IgD-negative memory B cell (primary cell): ENCODE data around the gene CYP4A11. TPM values are rescaled to one million over a fixed set of nuclear protein-coding genes. Genes with fewer than 3 reads are reported as not detected.
A peak's percentile ranks its signal among the peaks of the same experiment; 100 is the strongest.
"Not testable (repeated sequence)": the region's sequence is repeated elsewhere in the genome, so short reads cannot be mapped to it uniquely, and the experiment has no call there.

Experiments
- H3K27ac Mint-ChIP-seq, 3 donors: one replicate each; pipeline ENCODE4 v1.8.0; 2020 to 2022; ENCODE audit warnings: mild to moderate bottlenecking in 3 of 3, mixed read lengths in 3 of 3, moderate library complexity in 1 of 3
- H3K27me3 Mint-ChIP-seq: one replicate; pipeline ENCODE4 v1.8.0; 2021; ENCODE audit warnings: mixed read lengths
- H3K36me3 Mint-ChIP-seq: one replicate; pipeline ENCODE4 v1.8.0; 2020; ENCODE audit warnings: mild to moderate bottlenecking, mixed read lengths
- H3K4me1 Mint-ChIP-seq, 3 donors: one replicate each; pipeline ENCODE4 v1.8.0; 2020 to 2022; ENCODE audit warnings: mixed read lengths in 3 of 3, mild to moderate bottlenecking in 1 of 3
- H3K4me3 Mint-ChIP-seq, 4 donors: one replicate each; pipeline ENCODE4 v1.8.0; 2020 to 2022; ENCODE audit warnings: mild to moderate bottlenecking in 4 of 4, mixed read lengths in 4 of 4, moderate library complexity in 3 of 4
- H3K9me3 Mint-ChIP-seq, 3 donors: one replicate each; pipeline ENCODE4 v1.8.0; 2020 to 2021; ENCODE audit warnings: mixed read lengths in 3 of 3, mild to moderate bottlenecking in 1 of 3
- polyA plus RNA-seq: library from polyadenylated mRNA; unstranded; fragments of 300-500 nt; fragmentation: Illumina TruSeq; gene quantifications from one replicate; pipeline ENCODE4 v1.2.3, GENCODE V29; 2021

The CYP4A11 gene, protein sequence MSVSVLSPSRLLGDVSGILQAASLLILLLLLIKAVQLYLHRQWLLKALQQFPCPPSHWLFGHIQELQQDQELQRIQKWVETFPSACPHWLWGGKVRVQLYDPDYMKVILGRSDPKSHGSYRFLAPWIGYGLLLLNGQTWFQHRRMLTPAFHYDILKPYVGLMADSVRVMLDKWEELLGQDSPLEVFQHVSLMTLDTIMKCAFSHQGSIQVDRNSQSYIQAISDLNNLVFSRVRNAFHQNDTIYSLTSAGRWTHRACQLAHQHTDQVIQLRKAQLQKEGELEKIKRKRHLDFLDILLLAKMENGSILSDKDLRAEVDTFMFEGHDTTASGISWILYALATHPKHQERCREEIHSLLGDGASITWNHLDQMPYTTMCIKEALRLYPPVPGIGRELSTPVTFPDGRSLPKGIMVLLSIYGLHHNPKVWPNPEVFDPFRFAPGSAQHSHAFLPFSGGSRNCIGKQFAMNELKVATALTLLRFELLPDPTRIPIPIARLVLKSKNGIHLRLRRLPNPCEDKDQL
- polyA plus RNA-seq: not detected

DNA sequence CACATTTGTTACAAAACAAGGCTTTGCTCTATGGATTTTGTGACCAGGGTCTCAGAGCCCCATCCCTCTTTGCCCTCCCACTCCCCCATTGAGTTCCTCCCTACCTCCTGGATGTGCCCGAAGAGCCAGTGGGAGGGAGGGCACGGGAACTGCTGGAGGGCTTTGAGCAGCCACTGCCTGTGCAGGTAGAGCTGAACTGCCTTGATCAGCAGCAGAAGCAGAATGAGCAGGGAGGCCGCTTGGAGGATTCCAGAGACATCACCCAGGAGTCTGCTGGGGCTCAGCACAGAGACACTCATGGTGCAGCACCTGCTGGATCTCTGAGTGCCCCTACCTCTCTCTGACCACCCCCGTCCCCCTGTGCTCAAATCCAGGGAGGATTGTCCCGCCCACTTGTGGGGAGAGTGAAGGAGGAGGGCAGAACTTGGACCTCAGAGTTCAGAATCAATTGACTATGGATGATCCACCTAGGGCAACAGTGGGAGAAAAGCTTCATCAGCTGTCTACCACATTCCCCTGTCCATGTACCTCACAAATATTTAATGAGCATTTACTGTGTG is at the start of gene CYP4A11:
TSS of gene CYP4A11 (minus strand) at position 342 of the 560 bp plus-strand sequence. CDS start at position 299, 43 bp downstream.
- Mint-ChIP-seq H3K4me1 (no peaks in the 10 kb centered on the region), H3K27ac (no peak within 1 kb of the TSS), H3K9me3 (no peaks in the 10 kb centered on the region), H3K36me3 (no peaks in the 10 kb centered on the region), H3K4me3 (no peak within 1 kb of the TSS), H3K27me3 (peaks cover 3% of the 10 kb centered on the region)

DNA sequence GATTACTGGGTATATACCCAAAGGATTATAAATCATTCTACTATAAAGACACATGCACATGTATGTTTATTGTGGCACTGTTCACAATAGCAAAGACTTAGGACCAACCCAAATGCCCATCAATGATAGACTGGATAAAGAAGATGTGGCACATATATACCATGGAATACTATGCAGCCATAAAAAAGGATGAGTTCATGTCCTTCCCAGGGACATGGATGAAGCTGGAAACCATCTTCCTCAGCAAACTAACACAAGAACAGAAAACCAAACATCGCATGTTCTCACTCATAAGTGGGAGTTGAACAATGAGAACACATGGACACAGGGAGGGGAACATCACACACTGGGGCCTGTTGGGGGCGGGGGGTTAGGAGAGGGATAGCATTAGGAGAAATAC is 49.3 kb upstream of the CYP4A11 start:
- not testable (repeated sequence) for H3K4me1 Mint-ChIP-seq, H3K27ac Mint-ChIP-seq, H3K9me3 Mint-ChIP-seq, H3K4me3 Mint-ChIP-seq, H3K27me3 Mint-ChIP-seq, H3K36me3 Mint-ChIP-seq

DNA sequence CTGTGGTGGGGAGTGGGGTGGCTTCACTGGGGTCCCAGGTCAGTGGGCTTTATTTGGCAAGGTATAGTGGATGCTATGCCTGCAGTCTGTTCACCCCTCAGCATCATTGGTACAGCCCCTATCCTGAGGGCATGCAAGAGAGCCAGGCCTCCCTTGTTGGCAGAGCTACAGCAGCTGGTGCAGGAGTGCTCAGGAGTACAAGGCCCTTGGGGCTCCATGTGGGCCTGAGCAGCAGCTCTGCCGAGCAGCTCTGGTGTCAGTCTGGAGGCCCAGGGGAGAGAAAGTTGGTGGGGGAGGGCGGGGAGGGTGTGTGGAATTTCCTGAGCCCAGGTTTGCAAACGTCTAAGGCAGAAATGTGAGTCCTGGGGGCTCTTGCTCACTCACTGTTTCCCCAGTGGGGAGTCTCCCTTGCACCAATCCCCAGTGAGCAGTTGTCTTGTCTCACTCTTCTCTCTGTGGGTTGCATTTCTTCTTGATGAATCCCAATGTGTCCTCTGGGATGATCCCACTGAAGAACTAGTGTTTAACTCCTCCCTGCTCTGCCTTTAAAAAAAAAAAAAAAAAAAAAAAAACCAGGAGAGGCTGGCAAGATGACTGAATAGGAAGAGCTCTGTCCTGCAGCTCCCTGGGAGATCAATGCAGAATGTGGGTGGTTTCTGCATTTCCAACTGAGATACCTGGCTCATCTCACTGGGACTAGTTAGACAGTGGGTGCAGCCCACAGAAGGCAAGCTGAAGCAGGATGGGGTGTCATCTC is 42.7 kb upstream of the CYP4A11 start:
- Mint-ChIP-seq H3K27me3 (peaks cover 5% of the 10 kb centered on the region), H3K27ac (no peak overlapping the region), H3K36me3 (peaks cover 3% of the 10 kb centered on the region)

GRCh38 chr1:46983166-46983829 is 42.0 kb upstream of the CYP4A11 start:
- peaks cover 9% of the 10 kb centered on the region for H3K27me3 Mint-ChIP-seq
- H3K4me1 Mint-ChIP-seq: no peaks in the 10 kb centered on the region
- H3K27ac Mint-ChIP-seq: peak overlapping the region in 1 of 3 donors; percentile 42
- peaks cover 0 to 15% (median 13%) of the 10 kb centered on the region in 3 donors for H3K9me3 Mint-ChIP-seq
- no peak overlapping the region for H3K4me3 Mint-ChIP-seq
- H3K36me3 Mint-ChIP-seq: peaks cover 3% of the 10 kb centered on the region

More for the DNA sequence above, 42.7 kb upstream of the CYP4A11 start:
- Mint-ChIP-seq H3K9me3 (peaks cover 0 to 14% (median 9%) of the 10 kb centered on the region in 3 donors), H3K4me1 (no peaks in the 10 kb centered on the region), H3K4me3 (no peak overlapping the region)

DNA sequence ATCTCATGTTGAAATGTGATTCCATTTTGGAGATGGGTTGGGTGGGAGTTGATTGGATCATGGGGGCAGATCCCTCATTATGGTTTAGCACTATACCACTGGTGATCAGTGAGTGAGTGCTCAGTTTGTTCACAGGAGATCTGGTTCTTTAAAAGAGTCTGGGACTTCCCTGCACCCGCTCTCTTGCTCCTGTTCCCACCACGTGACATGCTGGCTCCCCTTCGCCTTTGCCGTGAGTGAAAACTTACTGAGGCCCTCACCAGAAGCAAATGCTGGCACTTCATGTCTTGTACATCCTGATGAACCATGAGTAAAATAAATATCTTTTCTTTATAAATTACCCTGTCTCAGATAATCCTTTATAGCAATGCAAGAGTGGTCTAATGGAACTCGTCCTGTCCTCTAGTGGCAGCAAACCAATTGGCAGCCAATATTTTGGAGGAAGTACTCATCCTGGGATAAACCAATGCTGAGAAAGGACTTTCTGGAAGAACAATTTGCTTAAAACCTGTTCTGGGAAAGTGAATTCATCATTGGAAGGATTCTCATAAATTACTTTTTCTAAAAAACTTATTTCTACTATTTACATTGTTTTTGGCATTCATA is 27.8 kb upstream of the CYP4A11 start:
- Mint-ChIP-seq H3K36me3 (no peaks in the 10 kb centered on the region), H3K4me1 (no peaks in the 10 kb centered on the region), H3K27me3 (peaks cover 2% of the 10 kb centered on the region), H3K27ac (no peak overlapping the region), H3K4me3 (no peak overlapping the region), H3K9me3 (no peaks in the 10 kb centered on the region)

- H3K27ac Mint-ChIP-seq, H3K9me3 Mint-ChIP-seq, H3K4me3 Mint-ChIP-seq, H3K36me3 Mint-ChIP-seq, H3K4me1 Mint-ChIP-seq, H3K27me3 Mint-ChIP-seq: not testable (repeated sequence)
These were observed 21.0 kb upstream of the CYP4A11 start for GRCh38 chr1:46962272-46962671.

DNA sequence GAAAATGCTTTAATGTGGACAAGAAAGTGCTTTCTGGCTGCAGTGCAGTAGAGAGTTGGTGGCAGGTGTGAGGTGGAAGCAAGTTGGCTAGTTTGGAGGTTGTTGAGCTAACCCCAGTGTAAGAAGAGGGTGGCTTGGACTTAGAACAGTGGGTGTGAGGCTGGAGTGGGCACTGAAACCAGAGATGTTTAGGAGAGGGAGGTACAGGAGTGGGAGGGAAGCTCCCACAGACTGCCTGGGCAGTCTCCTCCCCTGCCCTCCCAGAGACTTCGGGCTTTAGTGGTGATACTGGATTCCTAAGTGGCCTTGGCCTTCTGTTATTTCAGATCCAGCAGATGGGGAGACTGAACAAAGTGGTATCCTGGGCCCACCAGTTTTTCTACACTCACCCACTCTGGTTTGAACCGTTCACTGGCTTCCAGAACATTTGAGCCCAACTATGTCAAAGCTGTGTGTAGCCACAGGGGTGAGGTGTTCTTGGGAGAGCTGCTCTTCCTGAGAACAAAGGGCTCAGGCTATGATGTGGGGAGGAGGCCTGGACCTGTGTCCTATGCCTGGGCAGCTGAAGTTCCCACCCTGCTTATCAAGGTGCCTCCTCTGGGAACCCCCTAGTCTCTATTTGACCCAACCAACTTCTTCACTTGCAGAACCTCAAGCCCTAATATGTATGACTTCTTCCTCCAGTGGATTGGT is 19.9 kb upstream of the CYP4A11 start:
- H3K36me3 Mint-ChIP-seq: no peaks in the 10 kb centered on the region
- H3K9me3 Mint-ChIP-seq: peaks cover 0 to 6% (median 2%) of the 10 kb centered on the region in 3 donors
- no peak overlapping the region for H3K4me3 Mint-ChIP-seq
- H3K4me1 Mint-ChIP-seq: no peaks in the 10 kb centered on the region
- no peak overlapping the region for H3K27ac Mint-ChIP-seq
- H3K27me3 Mint-ChIP-seq: peaks cover 2% of the 10 kb centered on the region

GRCh38 chr1:46960250-46960649 is 19.0 kb upstream of the CYP4A11 start:
- no peak overlapping the region for H3K27ac Mint-ChIP-seq
- H3K36me3 Mint-ChIP-seq: no peaks in the 10 kb centered on the region
- no peak overlapping the region for H3K4me3 Mint-ChIP-seq
- no peaks in the 10 kb centered on the region for H3K4me1 Mint-ChIP-seq
- peaks cover 1% of the 10 kb centered on the region for H3K27me3 Mint-ChIP-seq
- H3K9me3 Mint-ChIP-seq: peaks cover 0 to 6% (median 2%) of the 10 kb centered on the region in 3 donors

GRCh38 chr1:46955116-46955515 is 13.8 kb upstream of the CYP4A11 start:
- H3K27ac Mint-ChIP-seq, H3K9me3 Mint-ChIP-seq, H3K27me3 Mint-ChIP-seq, H3K4me3 Mint-ChIP-seq, H3K36me3 Mint-ChIP-seq, H3K4me1 Mint-ChIP-seq: not testable (repeated sequence)

DNA sequence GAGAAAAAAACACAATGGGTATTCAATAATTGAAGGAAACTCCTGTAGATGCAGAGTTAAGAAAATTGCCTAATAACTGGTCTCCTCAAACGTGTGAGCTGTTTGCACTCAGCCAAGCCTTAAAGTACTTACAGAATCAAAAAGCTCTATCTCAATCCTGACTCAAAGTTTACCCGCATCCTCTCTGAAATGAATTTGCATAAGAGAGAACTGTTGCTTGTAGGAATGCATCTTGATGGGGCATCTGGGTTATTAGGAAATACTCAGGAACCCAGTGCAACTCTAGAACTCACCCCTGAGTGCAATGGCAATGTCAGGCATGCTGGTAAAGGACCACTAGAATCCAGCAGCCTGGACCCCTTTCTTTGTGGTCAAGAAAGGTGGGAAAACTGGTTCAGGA is 12.6 kb upstream of the CYP4A11 start:
- H3K4me1 Mint-ChIP-seq, H3K27me3 Mint-ChIP-seq, H3K4me3 Mint-ChIP-seq, H3K36me3 Mint-ChIP-seq, H3K9me3 Mint-ChIP-seq, H3K27ac Mint-ChIP-seq: not testable (repeated sequence)

DNA sequence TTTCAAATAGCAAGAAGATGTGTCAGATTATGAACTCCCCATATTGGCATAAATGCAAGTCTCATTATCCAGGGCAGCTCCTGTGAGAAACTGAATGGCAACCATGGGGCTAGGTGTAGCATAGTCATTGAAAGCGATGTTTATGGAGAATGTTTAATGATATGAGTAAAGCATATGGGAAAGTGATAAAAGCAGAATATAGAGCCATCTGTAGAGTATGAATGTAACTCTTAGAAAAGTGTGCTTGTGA is 8.1 kb upstream of the CYP4A11 start:
- H3K27me3 Mint-ChIP-seq, H3K4me1 Mint-ChIP-seq, H3K4me3 Mint-ChIP-seq, H3K9me3 Mint-ChIP-seq, H3K27ac Mint-ChIP-seq, H3K36me3 Mint-ChIP-seq: not testable (repeated sequence)

GRCh38 chr1:46948629-46949416 is 7.5 kb upstream of the CYP4A11 start:
- H3K36me3 Mint-ChIP-seq: no peaks in the 10 kb centered on the region
- peaks cover 6% of the 10 kb centered on the region for H3K27me3 Mint-ChIP-seq
- no peak overlapping the region for H3K4me3 Mint-ChIP-seq

DNA sequence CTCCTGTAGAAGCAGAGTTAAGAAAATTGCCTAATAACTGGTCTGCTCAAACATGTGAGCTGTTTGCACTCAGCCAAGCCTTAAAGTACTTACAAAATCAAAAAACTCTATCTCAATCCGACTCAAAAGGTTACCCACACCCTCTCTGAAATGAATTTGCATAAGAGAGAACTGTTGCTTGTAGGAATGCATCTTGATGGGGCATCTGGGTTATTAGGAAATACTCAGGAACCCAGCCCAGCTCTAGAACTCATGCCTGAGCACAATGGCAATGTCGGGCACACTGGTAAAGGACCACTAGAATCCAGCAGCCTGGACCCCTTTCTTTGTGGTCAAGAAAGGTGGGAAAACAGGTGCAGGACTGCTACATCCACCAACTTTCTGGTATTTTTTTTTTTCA is 6.4 kb upstream of the CYP4A11 start:
- H3K27me3 Mint-ChIP-seq, H3K4me3 Mint-ChIP-seq, H3K4me1 Mint-ChIP-seq, H3K27ac Mint-ChIP-seq, H3K36me3 Mint-ChIP-seq, H3K9me3 Mint-ChIP-seq: not testable (repeated sequence)

More at GRCh38 chr1:46948629-46949416, 7.5 kb upstream of the CYP4A11 start:
- H3K9me3 Mint-ChIP-seq: no peaks in the 10 kb centered on the region
- no peaks in the 10 kb centered on the region for H3K4me1 Mint-ChIP-seq
- no peak overlapping the region for H3K27ac Mint-ChIP-seq

GRCh38 chr1:46942086-46942485 is 810 bp upstream of the CYP4A11 start:
- no peak overlapping the region for H3K4me3 Mint-ChIP-seq
- H3K36me3 Mint-ChIP-seq: no peaks in the 10 kb centered on the region
- no peaks in the 10 kb centered on the region for H3K9me3 Mint-ChIP-seq
- H3K4me1 Mint-ChIP-seq: no peaks in the 10 kb centered on the region
- H3K27ac Mint-ChIP-seq: no peak overlapping the region
- H3K27me3 Mint-ChIP-seq: peaks cover 5% of the 10 kb centered on the region
